OCI-LY7 (cell line): ENCODE results near the gene THBS4.

ENCODE experiments used
- CTCF ChIP-seq: fragments of 200-600 bp; sonication (generic); conservative IDR thresholded peaks from 2 replicates; pipeline ENCODE4 v1.5.1; 2014; ENCODE audit warnings: mild to moderate bottlenecking, antibody characterized with exemption, low read length, moderate library complexity, mixed read lengths
- EZH2phosphoT487 ChIP-seq: fragments of 200-600 bp; sonication (generic); IDR thresholded peaks from 2 replicates; pipeline ENCODE4 v1.6.1; 2018; ENCODE audit warnings: low read depth, borderline replicate concordance, mild to moderate bottlenecking, mixed run types, antibody characterized with exemption, low read length, moderate library complexity, mixed read lengths

GRCh38 chr5:80025069-80025468 is 10.1 kb upstream of the THBS4 start:
- TF ChIP-seq CTCF (no peak), EZH2phosphoT487 (no peak)
